ENCODE measurements around the gene MCM7. TPM values are rescaled to one million over a fixed set of nuclear protein-coding genes. Genes with fewer than 3 reads are reported as not detected.
A peak's percentile ranks its signal among the peaks of the same experiment; 100 is the strongest.

The MCM7 gene
- total RNA-seq, 4 donors from 2014 or later, result 30.3 to 72.6 (median 38.7) TPM

GRCh38 chr7:100142461-100142860 lies 41.3 kb upstream of the MCM7 start:
- intact Hi-C loops (cut with DNase I; ENCODE audit: low total_unique reads), result no loop called here
- no peak for TF ChIP-seq POLR2A (IDR thresholded peaks at IDR 0.05)
- Histone ChIP-seq H3K4me1 (peaks cover 0 to 21% (median 8%) of the 10 kb centered on the region in 4 donors), H3K27me3 (no peaks in the 10 kb centered on the region), H3K9me3 (no peaks in the 10 kb centered on the region), H3K4me3 (no peak overlapping the region), H3K36me3 (no peaks in the 10 kb centered on the region), H3K27ac (peak overlapping the region in 3 of 4 donors; percentile 70 to 78 (median 78))
- DNase-seq, result no peak
- in situ Hi-C loops (cut with MboI; ENCODE audit: low pct_ligation_motif_present in 1 of 4, low pct_unique_long_range_greater_than_20kb in 1 of 4, low sequenced_read_pairs in 3 of 4), result no loop called here
- WGBS, 2 donors (ENCODE audit: low coverage in 1 of 2), result 83 to 86% methylated on average over 1 to 3 of the region's 3 CpGs

DNA sequence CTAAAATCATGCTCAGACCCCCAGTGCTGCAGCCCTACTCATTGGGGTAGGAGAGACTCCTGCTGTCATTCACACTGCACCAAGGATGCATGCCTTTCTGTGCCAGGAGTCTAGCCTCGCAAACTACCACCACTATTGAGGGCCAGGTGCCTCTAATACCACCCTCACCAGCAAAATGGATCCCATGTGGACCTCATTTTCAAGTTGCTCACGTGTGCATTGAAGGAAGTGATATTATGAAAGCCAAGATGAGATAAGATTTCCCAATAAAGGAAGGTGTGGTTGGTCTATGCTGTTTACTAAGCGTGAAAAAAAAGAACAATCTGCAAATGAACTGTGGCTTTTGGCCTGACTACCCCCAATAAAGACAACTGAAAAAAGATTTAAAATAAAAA lies 40.4 kb upstream of the MCM7 start:
- no peak for DNase-seq
- intact Hi-C loops (cut with DNase I; ENCODE audit: low total_unique reads), result no loop called here
- H3K4me1 ChIP-seq, result peaks cover 0 to 21% (median 8%) of the 10 kb centered on the region in 4 donors
- WGBS, 2 donors (ENCODE audit: low coverage in 1 of 2), result 42 to 67% methylated on average over 1 to 3 of the region's 3 CpGs
- no peaks in the 10 kb centered on the region for H3K27me3 ChIP-seq
- H3K36me3 ChIP-seq, result no peaks in the 10 kb centered on the region
- no peak overlapping the region for H3K4me3 ChIP-seq
- TF ChIP-seq EP300 (IDR thresholded peaks at IDR 0.05; ENCODE audit: low read depth), result peak; percentile 65
- TF ChIP-seq POLR2A (IDR thresholded peaks at IDR 0.05), result no peak
- TF ChIP-seq, protein P1, sequence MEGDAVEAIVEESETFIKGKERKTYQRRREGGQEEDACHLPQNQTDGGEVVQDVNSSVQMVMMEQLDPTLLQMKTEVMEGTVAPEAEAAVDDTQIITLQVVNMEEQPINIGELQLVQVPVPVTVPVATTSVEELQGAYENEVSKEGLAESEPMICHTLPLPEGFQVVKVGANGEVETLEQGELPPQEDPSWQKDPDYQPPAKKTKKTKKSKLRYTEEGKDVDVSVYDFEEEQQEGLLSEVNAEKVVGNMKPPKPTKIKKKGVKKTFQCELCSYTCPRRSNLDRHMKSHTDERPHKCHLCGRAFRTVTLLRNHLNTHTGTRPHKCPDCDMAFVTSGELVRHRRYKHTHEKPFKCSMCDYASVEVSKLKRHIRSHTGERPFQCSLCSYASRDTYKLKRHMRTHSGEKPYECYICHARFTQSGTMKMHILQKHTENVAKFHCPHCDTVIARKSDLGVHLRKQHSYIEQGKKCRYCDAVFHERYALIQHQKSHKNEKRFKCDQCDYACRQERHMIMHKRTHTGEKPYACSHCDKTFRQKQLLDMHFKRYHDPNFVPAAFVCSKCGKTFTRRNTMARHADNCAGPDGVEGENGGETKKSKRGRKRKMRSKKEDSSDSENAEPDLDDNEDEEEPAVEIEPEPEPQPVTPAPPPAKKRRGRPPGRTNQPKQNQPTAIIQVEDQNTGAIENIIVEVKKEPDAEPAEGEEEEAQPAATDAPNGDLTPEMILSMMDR (IDR thresholded peaks at IDR 0.05), result no peak
- peak in 2 of 3 donors; percentile 48 to 57 for TF ChIP-seq POLR2AphosphoS5 (IDR thresholded peaks at IDR 0.05)
- peak overlapping the region; percentile 70 to 78 (median 75) for H3K27ac ChIP-seq
- in situ Hi-C loops (cut with MboI; ENCODE audit: low pct_ligation_motif_present in 1 of 4, low pct_unique_long_range_greater_than_20kb in 1 of 4, low sequenced_read_pairs in 3 of 4), result no loop called here
- H3K9me3 ChIP-seq, result no peaks in the 10 kb centered on the region

DNA sequence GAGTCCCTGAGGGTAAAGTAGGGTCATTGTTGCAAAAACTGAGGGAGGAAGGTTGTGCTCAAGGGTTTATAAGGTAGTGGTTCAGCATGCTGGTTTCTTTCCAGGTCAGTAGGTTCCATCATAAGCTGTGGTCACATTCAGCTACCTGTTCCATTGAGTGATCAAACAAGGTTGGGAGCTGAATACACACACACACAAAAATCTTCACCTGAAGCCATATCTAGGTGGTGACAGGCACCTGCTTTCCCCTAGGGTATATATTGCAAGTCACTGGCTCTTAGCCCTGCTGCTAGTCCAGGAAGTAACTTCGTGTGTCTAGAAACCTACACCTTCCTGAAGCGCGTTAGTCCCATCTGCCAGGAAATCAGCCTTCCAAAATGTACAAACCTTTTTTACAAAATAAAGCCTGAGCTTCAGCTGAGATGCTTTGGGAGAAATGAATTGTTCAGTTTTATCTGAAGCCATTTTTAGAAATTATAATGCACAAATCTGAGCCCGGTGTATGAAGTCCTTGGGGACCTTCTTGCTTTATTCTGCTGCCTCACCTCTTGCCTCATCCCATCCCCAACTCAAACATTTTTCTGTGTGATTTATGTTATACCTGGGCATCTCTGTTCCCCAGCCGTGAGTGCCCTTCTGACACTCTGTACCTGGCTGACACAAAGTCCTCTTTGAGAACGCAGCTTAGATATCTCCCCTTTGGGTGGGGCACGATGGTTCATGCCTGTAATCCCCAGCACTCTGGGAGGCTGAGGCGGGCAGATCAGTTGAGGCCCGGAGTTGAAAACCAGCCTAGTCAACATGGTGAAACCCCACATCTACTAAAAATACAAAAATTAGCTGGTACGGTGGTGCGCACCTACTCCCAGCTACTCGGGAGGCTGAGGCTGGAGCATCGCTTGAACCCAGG lies 36.9 kb upstream of the MCM7 start:
- intact Hi-C loops (cut with DNase I; ENCODE audit: low total_unique reads) (loop anchor here (5.0 kb wide), 1 partner anchor 74 kb away; no protein-coding TSS in a partner anchor), in situ Hi-C loops (cut with MboI; ENCODE audit: low pct_ligation_motif_present in 1 of 4, low pct_unique_long_range_greater_than_20kb in 1 of 4, low sequenced_read_pairs in 3 of 4) (no loop called here)
- Histone ChIP-seq H3K36me3 (no peaks in the 10 kb centered on the region), H3K27me3 (no peaks in the 10 kb centered on the region), H3K4me3 (no peak overlapping the region), H3K9me3 (no peaks in the 10 kb centered on the region), H3K4me1 (peaks cover 0 to 21% (median 8%) of the 10 kb centered on the region in 4 donors), H3K27ac (peak overlapping the region in 3 of 4 donors; percentile 17 to 55 (median 41))
- no peak for DNase-seq
- 43 to 65% methylated on average over 6 to 13 of the region's 13 CpGs for WGBS, 2 donors (ENCODE audit: low coverage in 1 of 2)
- TF ChIP-seq POLR2A (IDR thresholded peaks at IDR 0.05) (no peak), EP300 (IDR thresholded peaks at IDR 0.05; ENCODE audit: low read depth) (no peak), POLR2AphosphoS5 (IDR thresholded peaks at IDR 0.05) (no peak)
- TF ChIP-seq, protein P1 (IDR thresholded peaks at IDR 0.05), result no peak

GRCh38 chr7:100132697-100133151 lies 31.5 kb upstream of the MCM7 start:
- 17 to 36% methylated on average over 2 to 3 of the region's 3 CpGs for WGBS, 2 donors (ENCODE audit: low coverage in 1 of 2)
- in situ Hi-C loops (cut with MboI; ENCODE audit: low pct_ligation_motif_present in 1 of 4, low pct_unique_long_range_greater_than_20kb in 1 of 4, low sequenced_read_pairs in 3 of 4) (loop anchor here in 1 of 4 donors (5.0 kb wide), 1 partner anchor 85 kb away; the partner anchor contains the start of gene PVRIG), intact Hi-C loops (cut with DNase I; ENCODE audit: low total_unique reads) (loop anchor here (5.0 kb wide), 1 partner anchor 90 kb away; no protein-coding TSS in a partner anchor)
- no peaks in the 10 kb centered on the region for H3K36me3 ChIP-seq
- TF ChIP-seq, protein P1 (IDR thresholded peaks at IDR 0.05), result peak; percentile 75 to 96 (median 82)
- TF ChIP-seq POLR2A (IDR thresholded peaks at IDR 0.05) (no peak), POLR2AphosphoS5 (IDR thresholded peaks at IDR 0.05) (no peak), EP300 (IDR thresholded peaks at IDR 0.05; ENCODE audit: low read depth) (no peak)
- no peaks in the 10 kb centered on the region for H3K27me3 ChIP-seq
- no peaks in the 10 kb centered on the region for H3K9me3 ChIP-seq
- H3K27ac ChIP-seq, result no peak overlapping the region
- DNase-seq, result peak; percentile 76
- no peak overlapping the region for H3K4me3 ChIP-seq
- peaks cover 6 to 37% (median 20%) of the 10 kb centered on the region in 4 donors for H3K4me1 ChIP-seq
